Central memory CD8-positive, alpha-beta T cell (primary cell): Measurements from ENCODE around the gene SFMBT1.

Source experiments
- ATAC-seq: fragments of 150-1000 bp; cut with Tn5 transposase; replicated peaks from 2 replicates; pipeline ENCODE4 v1.10.0; 2022; ENCODE audit warnings: mild to moderate bottlenecking, moderate FRiP score, moderate number of reproducible peaks; ENCODE audit not compliant: poor library complexity, severe bottlenecking; ENCODE audit errors: extremely low read depth
- DNase-seq, 2 donors: peaks; one replicate each; pipeline ENCODE4 v3.0.0; 2021; ENCODE audit warnings: low spot score in 2 of 2
- H3K27ac Mint-ChIP-seq: one replicate; pipeline ENCODE4 v1.8.0; 2022; ENCODE audit warnings: low read depth, mild to moderate bottlenecking, moderate library complexity, mixed read lengths
- H3K27me3 Mint-ChIP-seq: one replicate; pipeline ENCODE4 v1.8.0; 2022; ENCODE audit warnings: mixed read lengths
- H3K36me3 Mint-ChIP-seq: one replicate; pipeline ENCODE4 v1.8.0; 2022; ENCODE audit warnings: mild to moderate bottlenecking, moderate library complexity, mixed read lengths; ENCODE audit not compliant: insufficient read depth
- H3K4me1 Mint-ChIP-seq: one replicate; pipeline ENCODE4 v1.8.0; 2022; ENCODE audit warnings: mixed read lengths
- H3K4me3 Mint-ChIP-seq: one replicate; pipeline ENCODE4 v1.8.0; 2022; ENCODE audit warnings: mild to moderate bottlenecking, moderate library complexity, mixed read lengths
- H3K9me3 Mint-ChIP-seq: one replicate; pipeline ENCODE4 v1.8.0; 2022; ENCODE audit warnings: mixed read lengths

SFMBT1 gene

GRCh38 chr3:52990637-52991036, 55.2 kb downstream of the SFMBT1 start:
- Mint-ChIP-seq H3K4me3 (no peak overlapping the region), H3K36me3 (no peaks in the 10 kb centered on the region), H3K27ac (no peak overlapping the region), H3K27me3 (no peaks in the 10 kb centered on the region), H3K4me1 (peaks cover 4% of the 10 kb centered on the region), H3K9me3 (no peaks in the 10 kb centered on the region)
- DNase-seq (no peak), ATAC-seq (no peak)

- Mint-ChIP-seq H3K4me1 (peaks cover 15% of the 10 kb centered on the region), H3K36me3 (peaks cover 4% of the 10 kb centered on the region), H3K27me3 (no peaks in the 10 kb centered on the region), H3K27ac (no peak overlapping the region), H3K9me3 (no peaks in the 10 kb centered on the region), H3K4me3 (no peak overlapping the region)
- no peak for DNase-seq
- ATAC-seq, result no peak
Measured at GRCh38 chr3:52986938-52987337, 58.9 kb downstream of the SFMBT1 start.

- DNase-seq, result no peak
- Mint-ChIP-seq H3K27me3 (no peaks in the 10 kb centered on the region), H3K4me3 (no peak overlapping the region), H3K9me3 (no peaks in the 10 kb centered on the region), H3K4me1 (peaks cover 15% of the 10 kb centered on the region), H3K36me3 (peaks cover 4% of the 10 kb centered on the region), H3K27ac (no peak overlapping the region)
- no peak for ATAC-seq
Measured at GRCh38 chr3:52986049-52986448, 59.8 kb downstream of the SFMBT1 start.

- H3K9me3 Mint-ChIP-seq, result no peaks in the 10 kb centered on the region
- H3K36me3 Mint-ChIP-seq, result peaks cover 4% of the 10 kb centered on the region
- DNase-seq (no peak), ATAC-seq (no peak)
- peaks cover 15% of the 10 kb centered on the region for H3K4me1 Mint-ChIP-seq
- H3K27ac Mint-ChIP-seq, result peak overlapping the region; percentile 59
- no peaks in the 10 kb centered on the region for H3K27me3 Mint-ChIP-seq
- peak overlapping the region; percentile 13 for H3K4me3 Mint-ChIP-seq
Measured at GRCh38 chr3:52983828-52984227, 62.0 kb downstream of the SFMBT1 start.

- no peaks in the 10 kb centered on the region for H3K27me3 Mint-ChIP-seq
- H3K36me3 Mint-ChIP-seq, result peaks cover 4% of the 10 kb centered on the region
- DNase-seq (peak in 1 of 2 donors; percentile 24), ATAC-seq (peak; percentile 84)
- H3K4me3 Mint-ChIP-seq, result peak overlapping the region; percentile 13
- H3K4me1 Mint-ChIP-seq, result peaks cover 15% of the 10 kb centered on the region
- no peaks in the 10 kb centered on the region for H3K9me3 Mint-ChIP-seq
- H3K27ac Mint-ChIP-seq, result peak overlapping the region; percentile 59
Measured at GRCh38 chr3:52983336-52983807, 62.5 kb downstream of the SFMBT1 start.

GRCh38 chr3:52982839-52983238, 63.0 kb downstream of the SFMBT1 start:
- Mint-ChIP-seq H3K27me3 (no peaks in the 10 kb centered on the region), H3K4me3 (no peak overlapping the region), H3K9me3 (no peaks in the 10 kb centered on the region), H3K4me1 (peaks cover 15% of the 10 kb centered on the region), H3K36me3 (peaks cover 5% of the 10 kb centered on the region), H3K27ac (peak overlapping the region; percentile 59)
- ATAC-seq, result peak; percentile 23
- no peak for DNase-seq

GRCh38 chr3:52979190-52979983, 66.5 kb downstream of the SFMBT1 start:
- Mint-ChIP-seq H3K9me3 (no peaks in the 10 kb centered on the region), H3K27me3 (no peaks in the 10 kb centered on the region), H3K36me3 (peaks cover 5% of the 10 kb centered on the region), H3K4me3 (no peak overlapping the region), H3K27ac (no peak overlapping the region), H3K4me1 (peaks cover 15% of the 10 kb centered on the region)
- DNase-seq, result no peak
- ATAC-seq, result no peak

- DNase-seq, result no peak
- ATAC-seq, result no peak
- Mint-ChIP-seq H3K9me3 (no peaks in the 10 kb centered on the region), H3K4me1 (peaks cover 6% of the 10 kb centered on the region), H3K27ac (no peak overlapping the region), H3K27me3 (no peaks in the 10 kb centered on the region), H3K36me3 (peaks cover 3% of the 10 kb centered on the region), H3K4me3 (no peak overlapping the region)
Measured at GRCh38 chr3:52978109-52978754, 67.6 kb downstream of the SFMBT1 start.

- peaks cover 1% of the 10 kb centered on the region for H3K36me3 Mint-ChIP-seq
- H3K4me3 Mint-ChIP-seq, result no peak overlapping the region
- no peaks in the 10 kb centered on the region for H3K9me3 Mint-ChIP-seq
- DNase-seq (no peak), ATAC-seq (no peak)
- H3K4me1 Mint-ChIP-seq, result peaks cover 5% of the 10 kb centered on the region
- no peaks in the 10 kb centered on the region for H3K27me3 Mint-ChIP-seq
- no peak overlapping the region for H3K27ac Mint-ChIP-seq
Measured at GRCh38 chr3:52973806-52974205, 72.1 kb downstream of the SFMBT1 start.

GRCh38 chr3:52971895-52972294, 74.0 kb downstream of the SFMBT1 start:
- no peak for ATAC-seq
- no peak overlapping the region for H3K27ac Mint-ChIP-seq
- peaks cover 5% of the 10 kb centered on the region for H3K4me1 Mint-ChIP-seq
- no peaks in the 10 kb centered on the region for H3K27me3 Mint-ChIP-seq
- no peaks in the 10 kb centered on the region for H3K9me3 Mint-ChIP-seq
- no peaks in the 10 kb centered on the region for H3K36me3 Mint-ChIP-seq
- H3K4me3 Mint-ChIP-seq, result no peak overlapping the region
- no peak for DNase-seq

- Mint-ChIP-seq H3K36me3 (no peaks in the 10 kb centered on the region), H3K4me3 (no peak overlapping the region), H3K27me3 (no peaks in the 10 kb centered on the region), H3K27ac (no peak overlapping the region), H3K4me1 (peaks cover 5% of the 10 kb centered on the region), H3K9me3 (no peaks in the 10 kb centered on the region)
- DNase-seq (no peak), ATAC-seq (no peak)
Measured at GRCh38 chr3:52967398-52967797, 78.5 kb downstream of the SFMBT1 start.

GRCh38 chr3:52962160-52962559, 83.7 kb downstream of the SFMBT1 start:
- H3K27ac Mint-ChIP-seq, result no peak overlapping the region
- H3K36me3 Mint-ChIP-seq, result peaks cover 1% of the 10 kb centered on the region
- no peaks in the 10 kb centered on the region for H3K27me3 Mint-ChIP-seq
- peaks cover 10% of the 10 kb centered on the region for H3K4me1 Mint-ChIP-seq
- no peak for DNase-seq
- ATAC-seq, result no peak
- no peaks in the 10 kb centered on the region for H3K9me3 Mint-ChIP-seq
- H3K4me3 Mint-ChIP-seq, result no peak overlapping the region

GRCh38 chr3:52959773-52960172, 86.1 kb downstream of the SFMBT1 start:
- no peaks in the 10 kb centered on the region for H3K9me3 Mint-ChIP-seq
- peaks cover 3% of the 10 kb centered on the region for H3K36me3 Mint-ChIP-seq
- ATAC-seq (no peak), DNase-seq (no peak)
- H3K4me3 Mint-ChIP-seq, result no peak overlapping the region
- no peak overlapping the region for H3K27ac Mint-ChIP-seq
- no peaks in the 10 kb centered on the region for H3K27me3 Mint-ChIP-seq
- peaks cover 15% of the 10 kb centered on the region for H3K4me1 Mint-ChIP-seq
